H1 (cell line): Measurements from ENCODE around the gene SIPA1L3. TPM values are rescaled to one million over a fixed set of nuclear protein-coding genes. Genes with fewer than 3 reads are reported as not detected.

ENCODE experiments used
- CTCF ChIA-PET: fragments of 300-600 bp; sonication (Branson Sonifier 250); formaldehyde crosslinking; loops from one replicate; lab custom pipeline; 2021; ENCODE audit not compliant: partially characterized antibody; lab: Charles Lee
- POLR2A ChIA-PET: fragments of 300-600 bp; sonication (Branson Sonifier 250); formaldehyde crosslinking; loops from one replicate; lab custom pipeline; 2021; ENCODE audit warnings: inconsistent platforms; ENCODE audit not compliant: partially characterized antibody; lab: Charles Lee
- DNase-seq, 2 experiments: peaks; one replicate each; pipeline versions ENCODE4 v3.0.0 to v3.0.0-alpha.2; 2010 to 2022; ENCODE audit warnings: low spot score in 2 of 2, low read depth in 1 of 2, mixed read lengths in 1 of 2
- FAIRE-seq: peaks from 2 replicates; lab custom pipeline; 2011; peaks lifted over from hg19 to GRCh38; lab: Jason Lieb, UNC
- H2AFZ ChIP-seq: 2 replicates; pipeline ENCODE4 v1.8.1; 2012; ENCODE audit warnings: low read length, inconsistent platforms
- H2AK5ac ChIP-seq: 2 replicates; pipeline ENCODE4 v1.6.1; 2013; ENCODE audit warnings: low read depth, low read length
- H2BK120ac ChIP-seq: replicated peaks from 2 replicates; pipeline ENCODE3; 2013; ENCODE audit warnings: low read depth, low read length, inconsistent platforms
- H2BK12ac ChIP-seq: 2 replicates; pipeline ENCODE4 v1.6.1; 2013; ENCODE audit warnings: low read depth, low read length
- H2BK15ac ChIP-seq: 2 replicates; pipeline ENCODE4 v1.6.1; 2013; ENCODE audit warnings: low read length
- H2BK20ac ChIP-seq: 2 replicates; pipeline ENCODE4 v1.6.1; 2013; ENCODE audit warnings: low read length
- H2BK5ac ChIP-seq: 2 replicates; pipeline ENCODE4 v1.6.1; 2013; ENCODE audit warnings: low read depth, low read length
- H3K14ac ChIP-seq: 2 replicates; pipeline ENCODE4 v1.6.1; 2013; ENCODE audit warnings: inconsistent platforms; ENCODE audit not compliant: insufficient read length
- H3K18ac ChIP-seq: 2 replicates; pipeline ENCODE4 v1.6.1; 2013; ENCODE audit warnings: low read length; ENCODE audit errors: extremely low read depth
- H3K23ac ChIP-seq: 2 replicates; pipeline ENCODE4 v1.6.1; 2013; ENCODE audit warnings: inconsistent platforms; ENCODE audit not compliant: insufficient read length
- H3K23me2 ChIP-seq: 2 replicates; pipeline ENCODE4 v1.6.1; 2013; ENCODE audit warnings: low read depth, low read length
- H3K27ac ChIP-seq: 2 replicates; pipeline ENCODE4 v1.6.1; 2011; ENCODE audit warnings: low read depth, low read length, inconsistent platforms
- H3K27me3 ChIP-seq, 4 experiments: replicated peaks in 1 of 4; 1 replicate in 1 of 4; 2 replicates in 3 of 4; pipeline versions ENCODE4 v1.6.1 to v1.8.1; 2011 to 2013; ENCODE audit warnings: low read length in 3 of 4, mild to moderate bottlenecking in 3 of 4, inconsistent platforms in 2 of 4, mixed read lengths in 2 of 4, moderate library complexity in 1 of 4; ENCODE audit not compliant: control insufficient read depth in 3 of 4, insufficient read depth in 3 of 4; ENCODE audit errors: extremely low read depth in 1 of 4
- H3K36me3 ChIP-seq, 4 experiments: 2 replicates each; pipeline versions ENCODE4 v1.6.1 to v1.8.1; 2011 to 2013; ENCODE audit warnings: mild to moderate bottlenecking in 4 of 4, low read length in 3 of 4, moderate library complexity in 2 of 4, control low read depth in 1 of 4, inconsistent platforms in 1 of 4; ENCODE audit not compliant: insufficient read depth in 4 of 4, control insufficient read depth in 2 of 4
- H3K4ac ChIP-seq: replicated peaks from 2 replicates; pipeline ENCODE3; 2013; ENCODE audit warnings: low read length, low read depth, mixed read lengths, inconsistent platforms; ENCODE audit not compliant: insufficient read length
- H3K4me1 ChIP-seq, 4 experiments: replicated peaks in 1 of 4; 1 replicate in 1 of 4; 2 replicates in 3 of 4; pipeline versions ENCODE4 v1.6.1 to v1.8.1; 2011 to 2013; ENCODE audit warnings: low read length in 3 of 4, inconsistent platforms in 2 of 4, mixed read lengths in 1 of 4; ENCODE audit not compliant: insufficient read depth in 4 of 4, control insufficient read depth in 3 of 4
- H3K4me2 ChIP-seq, 2 experiments: 2 replicates each; pipeline versions ENCODE4 v1.6.1 to v1.8.1; 2011 to 2013; ENCODE audit warnings: low read depth in 2 of 2, low read length in 2 of 2, control low read depth in 1 of 2, inconsistent platforms in 1 of 2, mild to moderate bottlenecking in 1 of 2; ENCODE audit not compliant: insufficient read depth in 1 of 2
- H3K4me3 ChIP-seq, 4 experiments: fragments of 200-600, 300-600 bp in 1 of 4; sonication (generic), shearing (Covaris generic), sonication (Bioruptor Twin) in 1 of 4; 2 replicates each; pipeline versions ENCODE4 v1.5.1 to v1.8.1; 2011 to 2016; ENCODE audit warnings: low read length in 4 of 4, low read depth in 3 of 4, control low read depth in 2 of 4, inconsistent platforms in 2 of 4, mild to moderate bottlenecking in 2 of 4, mixed read lengths in 1 of 4, moderate library complexity in 1 of 4; ENCODE audit not compliant: insufficient read depth in 2 of 4; ENCODE audit errors: extremely low read depth in 1 of 4
- H3K56ac ChIP-seq: replicated peaks from 2 replicates; pipeline ENCODE3; 2013; ENCODE audit warnings: low read depth, mild to moderate bottlenecking, mixed read lengths, low read length, inconsistent platforms; ENCODE audit not compliant: insufficient read length
- H3K79me1 ChIP-seq: 2 replicates; pipeline ENCODE4 v1.6.1; 2013; ENCODE audit warnings: low read depth, low read length, control low read depth
- H3K79me2 ChIP-seq, 2 experiments: 2 replicates each; pipeline versions ENCODE4 v1.6.1 to v1.8.1; 2012 to 2013; ENCODE audit warnings: low read length in 2 of 2, mild to moderate bottlenecking in 2 of 2, inconsistent platforms in 1 of 2; ENCODE audit not compliant: insufficient read depth in 2 of 2, control insufficient read depth in 1 of 2
- H3K9ac ChIP-seq, 4 experiments: replicated peaks in 1 of 4; 1 replicate in 1 of 4; 2 replicates in 3 of 4; pipeline versions ENCODE4 v1.6.1 to v1.8.1; 2011 to 2013; ENCODE audit warnings: low read depth in 3 of 4, low read length in 3 of 4, control low read depth in 2 of 4, mild to moderate bottlenecking in 2 of 4, moderate library complexity in 2 of 4, inconsistent platforms in 1 of 4; ENCODE audit errors: extremely low read depth in 1 of 4
- H3K9me3 ChIP-seq, 2 experiments: 2 replicates each; pipeline versions ENCODE4 v1.6.1 to v1.8.1; 2012 to 2013; ENCODE audit warnings: mild to moderate bottlenecking in 2 of 2, moderate library complexity in 2 of 2, control low read depth in 1 of 2, inconsistent platforms in 1 of 2, low read depth in 1 of 2, low read length in 1 of 2, mixed read lengths in 1 of 2; ENCODE audit not compliant: insufficient read depth in 2 of 2
- H4K20me1 ChIP-seq, 2 experiments: replicated peaks in 1 of 2; 2 replicates each; pipeline versions ENCODE3 to v1.8.1; 2011 to 2013; ENCODE audit warnings: inconsistent platforms in 2 of 2, low read length in 2 of 2, mild to moderate bottlenecking in 1 of 2; ENCODE audit not compliant: insufficient read depth in 2 of 2, control insufficient read depth in 1 of 2
- H4K5ac ChIP-seq: 2 replicates; pipeline ENCODE4 v1.6.1; 2013; ENCODE audit warnings: low read length, low read depth, mixed read lengths, inconsistent platforms; ENCODE audit not compliant: insufficient read length
- H4K8ac ChIP-seq: 2 replicates; pipeline ENCODE4 v1.8.0; 2013; ENCODE audit warnings: mild to moderate bottlenecking, moderate library complexity, low read length, inconsistent platforms; ENCODE audit not compliant: insufficient read depth; ENCODE audit errors: extremely low read depth
- H4K91ac ChIP-seq: replicated peaks from 2 replicates; pipeline ENCODE3; 2013; ENCODE audit warnings: low read length, mixed read lengths, inconsistent platforms; ENCODE audit not compliant: insufficient read length
- ASH2L ChIP-seq: fragments of 200-600, 300-600 bp; sonication (generic); IDR thresholded peaks from one replicate; pipeline ENCODE4 v1.7.1; 2017; ENCODE audit warnings: low read length
- RNF2 ChIP-seq: fragments of 200-900, 300-1000 bp; sonication (generic); IDR thresholded peaks from 2 replicates; pipeline ENCODE4 v1.7.1; 2016; ENCODE audit warnings: borderline replicate concordance, low read depth, mild to moderate bottlenecking, antibody characterized with exemption, low read length; ENCODE audit not compliant: poor library complexity, severe bottlenecking; ENCODE audit errors: missing control alignments
- SIN3A ChIP-seq, 2 experiments: IDR thresholded peaks in 1 of 2; conservative IDR thresholded peaks in 1 of 2; 2 replicates each; pipeline ENCODE4 v1.6.1; 2011 to 2012; ENCODE audit warnings: low read length in 2 of 2, improper control_type of control experiment in 1 of 2, low read depth in 1 of 2, mild to moderate bottlenecking in 1 of 2
- TBP ChIP-seq: IDR thresholded peaks from 2 replicates; pipeline ENCODE4 v1.6.1; 2011; ENCODE audit warnings: low read depth, low read length, improper control_type of control experiment
- TCF12 ChIP-seq: IDR thresholded peaks from 2 replicates; pipeline ENCODE4 v1.6.1; 2011; ENCODE audit warnings: low read depth, mild to moderate bottlenecking, low read length
- WGBS, 2 experiments: shearing (Covaris generic) in 1 of 2; methylation state at CpG; one replicate each; pipeline versions ENCODE4 v1.1.6 to v1.1.7; 2013 to 2015; ENCODE audit warnings: low lambda C conversion rate in 2 of 2, mixed read lengths in 2 of 2, inconsistent platforms in 1 of 2, low coverage in 1 of 2, missing lambda C conversion rate in 1 of 2; ENCODE audit not compliant: insufficient replicate concordance in 2 of 2, insufficient coverage in 1 of 2, insufficient read length in 1 of 2; ENCODE audit errors: extremely low coverage in 1 of 2, missing lambda C conversion rate in 1 of 2; 5-methylcytosine and 5-hydroxymethylcytosine counted together
- polyA plus RNA-seq, 7 experiments: library from polyadenylated mRNA; depleted of rRNA in 3 of 7; stranded (reverse) in 5 of 7; unstranded in 2 of 7; fragments of >200 nt in 5 of 7; fragments of 200-250 nt in 2 of 7; gene quantifications; 1 replicate in 5 of 7; 2 replicates in 1 of 7; 4 replicates in 1 of 7; pipeline versions ENCODE4 v1.2.1 to v1.2.3, GENCODE V29; 2011 to 2013; ENCODE audit warnings: missing spikeins in 2 of 7, mixed read lengths in 2 of 7
- total RNA-seq: library from RNA; stranded (reverse); fragmentation: NEBNext Ultra II Directional; extraction: Animal tissue kit (Norgen Biotek cat#: 25700); gene quantifications from 2 replicates; pipeline ENCODE4 v1.2.1, GENCODE V29; 2021

SIPA1L3 gene
- total and polyA plus RNA-seq, 2 of the 8 experiments (the other 6 are each of a cell fraction or from before 2014, with no cell fraction given) = 15.0 to 54.9 TPM

GRCh38 chr19:38250821-38251563, 344.0 kb downstream of the SIPA1L3 start:
- DNase-seq = peak in 1 of 2 experiments; percentile 70
- Histone ChIP-seq H3K9ac (no peak overlapping the region), H3K4ac (no peak overlapping the region), H3K79me1 (0 out of 2 replicates have a peak, but pooled peaks cover 2% of the 10 kb centered on the region), H3K27ac (no peak overlapping the region), H3K9me3 (no peaks in the 10 kb centered on the region), H3K23me2 (peaks cover 8% of the 10 kb centered on the region; the same call in 1 of the 2 replicates), H2AK5ac (no peak overlapping the region; the same call in 1 of the 2 replicates), H3K4me1 (peaks cover 10 to 39% (median 24%) of the 10 kb centered on the region in 4 experiments), H4K5ac (peak overlapping the region; percentile 29), H4K20me1 (peaks cover 0 to 2% of the 10 kb centered on the region in 2 experiments), H3K56ac (no peak overlapping the region), H2BK5ac (peak overlapping the region; percentile 78), H3K4me3 (peak overlapping the region in 3 of 4 experiments; percentile 4 to 50 (median 14); a peak in 5 of 8 replicates), H4K91ac (peak overlapping the region; percentile 57), H2AFZ (no peak overlapping the region), H2BK15ac (peak overlapping the region; percentile 29; the same call in 1 of the 2 replicates), H3K36me3 (no peaks in the 10 kb centered on the region), H4K8ac (no peak overlapping the region; the same call in 1 of the 2 replicates), H3K27me3 (peaks cover 0 to 9% (median 8%) of the 10 kb centered on the region in 4 experiments; a peak in 4 of 7 replicates), H3K79me2 (no peaks in the 10 kb centered on the region), H3K18ac (peak overlapping the region; percentile 75), H2BK12ac (peak overlapping the region; percentile 84; the same call in 1 of the 2 replicates), H2BK120ac (no peak overlapping the region), H3K4me2 (peak overlapping the region; percentile 58 to 75), H2BK20ac (peak overlapping the region; percentile 74; the same call in 1 of the 2 replicates), H3K23ac (no peak overlapping the region), H3K14ac (no peak overlapping the region)
- TF ChIP-seq TCF12 (0 out of 2 replicates have a peak, but pooled peaks have one; percentile 9), RNF2 (no peak), ASH2L (peak; percentile 26), SIN3A (conservative IDR thresholded peaks at IDR 0.05 in 1 of 2, IDR thresholded peaks at IDR 0.05 in 1 of 2; ENCODE audit: low read depth in 1 of 2, low read length in 2 of 2) (no peak), TBP (no peak)
- peak; percentile 50 for FAIRE-seq
- ChIA-PET CTCF (interaction anchor here (0.9 to 10.2 kb wide), 22 partner anchors 7 to 143 kb away, joined by 3 to 124 read pairs (median 4); partner anchors contain the start of genes C19orf33, CATSPERG, GGN and SPINT2), POLR2A (interaction anchor here (0.8 to 3.4 kb wide), 16 partner anchors 8 to 135 kb away, joined by 3 to 19 read pairs (median 6); partner anchors contain the start of genes C19orf33 and SPINT2)
- 35% methylated on average over 17 of the region's 18 CpGs; no CpG with 5 or more reads in 1 of the 2 experiments for WGBS, 2 experiments
